RWPE2 (cell line): ENCODE data around the gene BAZ2B.

ENCODE experiments used
- ATAC-seq: fragments of 200-7000 bp; cut with Tn5 transposase; 3 replicates; pipeline ENCODE4 v1.9.1; 2021; ENCODE audit warnings: low read depth
- DNase-seq: peaks from one replicate; pipeline ENCODE4 v3.0.0-alpha.2; 2020; ENCODE audit warnings: low spot score
- H3K27ac ChIP-seq: fragments of 450-650 bp; 2 replicates; pipeline ENCODE4 v1.5.1; 2017; ENCODE audit warnings: mild to moderate bottlenecking; ENCODE audit not compliant: poor library complexity, severe bottlenecking
- H3K27me3 ChIP-seq: fragments of 250-450 bp; sonication (Bioruptor Pico); 2 replicates; pipeline ENCODE4 v1.5.1; 2021; ENCODE audit warnings: mild to moderate bottlenecking, moderate library complexity; ENCODE audit not compliant: insufficient read depth, poor library complexity, severe bottlenecking
- H3K36me3 ChIP-seq: fragments of 250-450 bp; sonication (Bioruptor Pico); 2 replicates; pipeline ENCODE4 v1.5.1; 2020; ENCODE audit warnings: low read depth, mild to moderate bottlenecking, moderate library complexity
- H3K4me1 ChIP-seq: fragments of 250-450 bp; sonication (Bioruptor Pico); 2 replicates; pipeline ENCODE4 v1.5.1; 2021; ENCODE audit warnings: mild to moderate bottlenecking, moderate library complexity; ENCODE audit not compliant: insufficient read depth, poor library complexity, severe bottlenecking
- H3K4me3 ChIP-seq: fragments of 250-450 bp; sonication (Bioruptor Pico); 2 replicates; pipeline ENCODE4 v1.5.1; 2021; ENCODE audit warnings: mild to moderate bottlenecking, moderate library complexity; ENCODE audit not compliant: severe bottlenecking
- H3K9me3 ChIP-seq: fragments of 250-450 bp; sonication (Bioruptor Pico); 2 replicates; pipeline ENCODE4 v1.5.1; 2021; ENCODE audit warnings: mild to moderate bottlenecking, moderate library complexity; ENCODE audit not compliant: severe bottlenecking
- CTCF ChIP-seq: fragments of 450-650 bp; IDR thresholded peaks from one replicate; pipeline ENCODE4 v1.5.1; 2017; ENCODE audit warnings: mild to moderate bottlenecking, moderate library complexity; ENCODE audit not compliant: poor library complexity, severe bottlenecking

Gene BAZ2B

GRCh38 chr2:159382447-159383028 is 233.8 kb downstream of the BAZ2B start:
- Histone ChIP-seq H3K9me3 (no peaks in the 10 kb centered on the region), H3K27me3 (no peaks in the 10 kb centered on the region), H3K27ac (no peak overlapping the region), H3K4me3 (no peak overlapping the region), H3K4me1 (no peaks in the 10 kb centered on the region), H3K36me3 (peaks cover 32% of the 10 kb centered on the region)
- DNase-seq: no peak
- ATAC-seq: no peak
- TF ChIP-seq CTCF: no peak

GRCh38 chr2:159381574-159381973 is 234.8 kb downstream of the BAZ2B start:
- peaks cover 24% of the 10 kb centered on the region for H3K36me3 ChIP-seq
- H3K4me1 ChIP-seq: no peaks in the 10 kb centered on the region
- no peaks in the 10 kb centered on the region for H3K9me3 ChIP-seq
- no peak for DNase-seq
- TF ChIP-seq CTCF: no peak
- no peak overlapping the region for H3K27ac ChIP-seq
- no peak overlapping the region for H3K4me3 ChIP-seq
- H3K27me3 ChIP-seq: no peaks in the 10 kb centered on the region
- no peak for ATAC-seq

GRCh38 chr2:159380685-159381239 is 235.6 kb downstream of the BAZ2B start:
- no peak for TF ChIP-seq CTCF
- DNase-seq (no peak), ATAC-seq (no peak)
- H3K27me3 ChIP-seq: no peaks in the 10 kb centered on the region
- H3K27ac ChIP-seq: no peak overlapping the region
- no peaks in the 10 kb centered on the region for H3K9me3 ChIP-seq
- H3K4me1 ChIP-seq: no peaks in the 10 kb centered on the region
- no peak overlapping the region for H3K4me3 ChIP-seq
- H3K36me3 ChIP-seq: peaks cover 18% of the 10 kb centered on the region

- ATAC-seq: no peak
- H3K4me1 ChIP-seq: no peaks in the 10 kb centered on the region
- H3K36me3 ChIP-seq: peaks cover 16% of the 10 kb centered on the region
- no peak for TF ChIP-seq CTCF
- no peak overlapping the region for H3K27ac ChIP-seq
- H3K4me3 ChIP-seq: no peak overlapping the region
- no peak for DNase-seq
- H3K9me3 ChIP-seq: peaks cover 3% of the 10 kb centered on the region
- H3K27me3 ChIP-seq: no peaks in the 10 kb centered on the region
Measured at GRCh38 chr2:159379181-159379580, 237.2 kb downstream of the BAZ2B start.

GRCh38 chr2:159375241-159375640 is 241.1 kb downstream of the BAZ2B start:
- H3K27me3 ChIP-seq: no peaks in the 10 kb centered on the region
- DNase-seq (no peak), ATAC-seq (no peak)
- H3K4me1 ChIP-seq: no peaks in the 10 kb centered on the region
- no peak overlapping the region for H3K4me3 ChIP-seq
- H3K36me3 ChIP-seq: peaks cover 19% of the 10 kb centered on the region
- H3K9me3 ChIP-seq: peaks cover 3% of the 10 kb centered on the region
- no peak for TF ChIP-seq CTCF
- H3K27ac ChIP-seq: no peak overlapping the region
